Stimulated activated CD4-positive, alpha-beta T cell treated with anti-CD3 and anti-CD28 coated beads, Interleukin-2, amount 100 ng/mL, for 48 hours (primary cell): ENCODE data around the gene ANKRD27.
"Not testable (repeated sequence)": the region's sequence is repeated elsewhere in the genome, so short reads cannot be mapped to it uniquely, and the experiment has no call there.

Source experiments
- DNase-seq, 2 donors: peaks; one replicate each; pipeline ENCODE4 v3.0.0-alpha.2; 2020

ANKRD27 gene

DNA sequence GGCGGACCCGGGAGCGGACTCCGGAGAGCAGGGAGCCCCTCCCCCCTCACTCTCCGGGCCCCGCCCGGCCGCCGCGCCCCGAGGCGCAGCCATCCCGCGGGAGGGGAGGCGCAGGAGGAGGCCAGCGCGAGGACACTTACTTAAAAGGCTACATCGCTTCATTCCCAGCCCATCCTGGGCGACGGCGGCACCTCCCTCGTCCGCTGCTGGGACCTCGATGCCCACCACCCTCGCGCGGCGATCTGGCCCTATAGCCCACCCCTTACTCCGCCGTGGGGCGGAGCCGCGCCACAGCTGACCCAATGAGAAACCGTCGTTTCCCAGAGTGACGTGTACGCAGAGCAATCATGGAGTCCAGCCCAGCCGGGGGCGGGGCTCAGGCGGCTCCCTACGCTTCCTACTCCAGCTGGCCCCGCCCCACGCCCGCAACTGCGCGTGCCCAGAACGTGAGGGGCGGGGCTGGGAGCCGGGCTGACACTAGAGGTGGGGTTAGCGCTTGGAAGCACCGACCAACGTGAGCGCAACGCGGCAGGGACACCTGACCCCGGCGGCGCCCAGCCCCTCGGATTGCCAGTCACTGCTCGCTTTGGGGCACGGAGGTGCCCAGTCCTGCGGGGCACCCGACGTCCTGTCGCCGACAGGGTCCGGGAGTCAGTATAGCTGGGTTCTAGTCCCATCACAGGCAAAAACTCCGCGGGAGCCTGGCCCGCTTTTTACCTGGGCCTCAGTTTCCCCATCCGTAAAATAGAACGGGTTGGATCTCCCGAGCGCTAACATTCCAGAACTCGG, at the start of gene ANKRD27:
Gene ANKRD27 (minus strand): TSS at position 250 of the 789 bp plus-strand sequence. CDS start 16,165 bp downstream, outside the sequence.
- DNase-seq: peak; percentile 97 to 98

GRCh38 chr19:32720936-32721250, 45.9 kb upstream of the ANKRD27 start:
- DNase-seq: no peak

DNA sequence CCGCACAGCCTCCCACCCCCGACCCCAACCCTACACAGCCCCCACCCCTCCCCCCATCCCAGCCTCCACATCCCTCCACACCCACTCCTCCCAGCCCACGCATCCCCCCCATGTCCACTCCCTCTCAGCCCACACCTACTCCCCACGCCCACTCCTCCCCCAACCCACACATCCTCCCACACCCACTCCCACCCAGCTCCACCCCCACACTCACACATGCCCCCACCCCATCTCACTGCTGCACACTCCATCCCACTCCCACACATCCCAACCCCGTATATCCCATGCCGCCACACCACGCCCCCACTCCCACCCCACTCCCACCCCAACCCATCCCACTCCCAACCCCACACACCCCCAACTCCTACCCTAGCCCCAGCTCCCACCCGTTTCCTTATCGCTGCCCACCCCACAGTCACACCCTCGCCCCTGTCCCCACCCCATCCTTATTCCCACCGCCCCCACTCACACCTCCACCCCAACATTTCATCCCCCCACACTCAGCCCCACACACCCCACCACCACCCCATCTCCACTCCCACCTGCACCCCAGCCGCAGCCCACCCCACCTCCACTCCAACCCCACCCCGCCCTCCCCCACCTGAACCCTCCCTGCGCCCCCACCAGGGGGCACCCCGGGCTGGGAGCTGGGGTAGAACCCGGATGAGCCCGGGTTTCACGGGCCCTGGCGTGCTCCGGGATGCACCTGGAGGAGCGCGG, 45.4 kb upstream of the ANKRD27 start:
- DNase-seq: no peak

- no peak for DNase-seq
Observed at GRCh38 chr19:32719611-32720059, 44.7 kb upstream of the ANKRD27 start, which contains the start of gene TDRD12. Gene TDRD12 (plus strand): TSS chr19:32719767. CDS start chr19:32720073, 306 bp downstream.

DNA sequence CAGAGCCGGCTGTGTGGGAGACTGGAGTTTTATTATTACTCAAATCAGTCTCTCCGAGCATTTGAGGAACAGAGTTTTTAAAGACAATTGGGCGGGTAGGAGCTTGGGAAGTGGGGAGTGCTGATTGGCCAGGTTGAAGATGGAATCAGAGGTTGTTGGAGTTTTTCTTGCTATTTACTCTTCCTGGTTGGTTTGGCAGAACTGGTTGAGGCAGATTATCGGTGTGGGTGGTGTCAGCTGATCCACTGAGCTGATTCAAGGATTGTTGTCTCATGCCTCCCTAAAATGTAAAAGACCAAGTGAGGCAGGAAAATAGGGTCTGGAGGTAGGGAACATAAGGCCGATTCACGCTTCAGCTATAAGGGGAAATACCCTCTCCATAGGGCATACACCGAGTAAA, 43.3 kb upstream of the ANKRD27 start:
- no peak for DNase-seq

- no peak for DNase-seq
Observed at GRCh38 chr19:32717496-32717895, 42.5 kb upstream of the ANKRD27 start.

DNA sequence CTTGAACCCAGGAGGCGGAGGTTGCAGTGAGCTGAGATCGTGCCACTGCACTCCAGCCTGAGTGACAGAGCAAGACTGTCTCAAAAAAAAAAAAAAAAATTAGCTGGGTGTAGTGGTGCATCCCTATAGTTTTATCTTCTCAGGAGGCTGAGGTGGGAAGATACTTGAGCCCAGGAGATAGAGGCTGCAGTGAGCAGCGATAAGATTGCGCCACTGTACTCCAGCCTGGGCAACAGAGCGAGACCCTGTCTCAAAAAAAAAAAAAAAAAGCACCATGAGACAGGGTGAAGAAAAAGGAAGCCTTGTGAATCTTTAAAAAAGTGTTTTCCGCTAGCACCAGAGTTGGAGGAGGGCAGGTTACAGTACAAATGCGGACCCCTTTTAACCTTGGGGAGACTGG, 41.2 kb upstream of the ANKRD27 start:
- not testable (repeated sequence) for DNase-seq

DNA sequence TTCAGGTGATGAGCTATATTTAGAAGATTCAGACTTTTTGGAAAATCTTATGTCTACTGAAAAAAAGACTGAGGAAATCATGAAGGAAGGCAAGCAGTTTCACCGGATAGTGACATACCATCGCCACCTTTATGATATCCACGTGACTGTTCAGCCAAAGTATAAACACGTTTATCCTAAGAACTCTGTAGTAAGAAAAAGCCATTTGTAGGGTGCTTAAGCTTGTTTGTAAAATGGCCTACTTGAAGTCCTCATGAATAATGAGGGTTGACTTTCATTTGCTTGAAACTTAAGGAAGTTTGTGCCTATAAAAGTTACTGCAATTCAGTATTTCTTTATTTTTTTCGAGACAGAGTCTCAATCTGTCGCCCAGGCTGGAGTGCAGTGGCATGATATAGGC, 36.8 kb upstream of the ANKRD27 start:
- no peak for DNase-seq

- no peak for DNase-seq
Observed at GRCh38 chr19:32709032-32709431, 34.1 kb upstream of the ANKRD27 start.

DNA sequence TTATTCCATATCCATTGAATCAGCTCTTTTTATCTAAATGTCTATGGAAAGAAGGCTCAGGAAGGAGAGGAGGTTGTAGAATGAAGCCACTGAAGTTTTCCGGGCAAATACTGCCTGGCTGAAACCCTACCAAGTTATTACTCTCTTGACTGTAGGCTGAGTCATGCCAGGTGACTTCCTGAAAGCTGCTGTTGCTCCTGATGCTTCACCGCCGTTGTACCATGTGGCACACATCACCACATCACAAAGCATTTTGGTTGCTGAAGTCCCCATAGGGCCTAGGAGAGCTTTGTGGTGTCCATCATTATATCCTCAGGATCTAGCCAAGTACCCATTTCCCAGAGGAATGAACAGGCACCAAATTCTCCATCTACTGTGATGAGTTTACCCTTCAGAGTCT, 33.5 kb upstream of the ANKRD27 start:
- peak in 1 of 2 donors; percentile 11 for DNase-seq

- not testable (repeated sequence) for DNase-seq
Observed at GRCh38 chr19:32704006-32704405, 29.0 kb upstream of the ANKRD27 start.

DNA sequence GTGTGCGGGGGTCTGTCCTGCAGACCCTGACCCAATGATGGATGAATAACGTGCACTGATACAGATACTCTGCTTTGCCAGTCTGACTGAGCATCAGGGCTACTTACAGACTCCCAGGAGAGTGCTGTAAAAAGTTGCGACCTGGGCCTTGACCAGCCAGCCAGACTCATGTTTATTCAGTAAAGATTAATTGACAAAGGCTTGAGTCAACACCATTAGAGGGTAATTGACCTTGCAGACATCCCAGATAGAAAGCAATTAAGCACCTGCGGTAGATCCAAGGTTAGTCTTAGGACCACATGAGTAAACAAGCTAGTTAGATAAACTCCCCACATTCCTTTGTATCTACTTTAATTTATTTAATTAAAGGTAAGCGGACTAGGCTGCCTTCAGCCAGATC, 27.0 kb upstream of the ANKRD27 start:
- no peak for DNase-seq

GRCh38 chr19:32700129-32700528, 25.1 kb upstream of the ANKRD27 start:
- DNase-seq: not testable (repeated sequence)

GRCh38 chr19:32696771-32697170, 21.8 kb upstream of the ANKRD27 start:
- DNase-seq: not testable (repeated sequence)

- DNase-seq: not testable (repeated sequence)
Observed at GRCh38 chr19:32695506-32695905, 20.5 kb upstream of the ANKRD27 start.

GRCh38 chr19:32694851-32695250, 19.9 kb upstream of the ANKRD27 start:
- not testable (repeated sequence) for DNase-seq

- not testable (repeated sequence) for DNase-seq
Observed at GRCh38 chr19:32694316-32694715, 19.3 kb upstream of the ANKRD27 start.

DNA sequence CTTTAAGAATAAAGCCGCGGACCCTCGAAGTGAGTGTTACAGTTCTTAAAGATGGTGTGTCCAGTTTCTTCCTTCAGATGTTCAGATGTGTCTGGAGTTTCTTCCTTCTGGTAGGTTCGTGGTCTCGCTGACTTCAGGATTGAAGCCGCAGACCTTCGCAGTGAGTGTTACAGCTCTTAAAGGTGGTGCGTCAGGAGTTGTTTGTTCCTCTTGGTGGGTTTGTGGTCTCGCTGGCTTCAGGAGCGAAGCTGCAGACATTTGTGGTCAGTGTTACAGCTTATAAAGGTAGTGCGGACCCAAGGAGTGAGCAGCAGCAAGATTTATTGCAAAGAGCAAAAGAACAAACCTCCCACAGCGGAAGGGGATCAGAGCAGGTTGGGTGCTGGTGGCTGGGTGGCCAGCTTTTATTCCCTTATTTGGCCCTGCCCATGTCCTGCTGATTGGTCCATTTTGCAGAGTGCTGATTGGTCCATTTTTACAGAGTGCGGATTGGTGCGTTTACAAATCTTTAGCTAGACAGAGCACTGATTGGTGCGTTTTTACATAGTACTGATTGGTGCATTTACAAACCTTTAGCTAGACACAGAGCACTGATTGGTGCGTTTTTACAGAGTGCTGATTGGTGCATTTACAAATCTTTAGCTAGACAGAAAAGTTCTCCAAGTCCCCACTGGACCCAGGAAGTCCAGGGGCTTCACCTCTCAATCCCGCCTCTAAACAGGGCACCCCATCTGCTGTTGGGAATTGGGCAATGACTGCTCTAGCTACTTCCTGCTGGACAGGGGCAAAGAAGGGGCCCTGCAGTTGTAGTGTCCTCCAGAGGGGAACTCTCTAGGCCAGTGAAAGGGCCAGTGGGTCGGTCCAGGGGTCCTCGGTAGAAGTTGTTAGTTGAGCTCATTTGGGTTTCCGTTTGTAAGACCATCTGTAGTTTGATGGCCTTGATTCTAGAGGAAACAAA, 18.4 kb upstream of the ANKRD27 start:
- DNase-seq: peak; percentile 33 to 40

DNA sequence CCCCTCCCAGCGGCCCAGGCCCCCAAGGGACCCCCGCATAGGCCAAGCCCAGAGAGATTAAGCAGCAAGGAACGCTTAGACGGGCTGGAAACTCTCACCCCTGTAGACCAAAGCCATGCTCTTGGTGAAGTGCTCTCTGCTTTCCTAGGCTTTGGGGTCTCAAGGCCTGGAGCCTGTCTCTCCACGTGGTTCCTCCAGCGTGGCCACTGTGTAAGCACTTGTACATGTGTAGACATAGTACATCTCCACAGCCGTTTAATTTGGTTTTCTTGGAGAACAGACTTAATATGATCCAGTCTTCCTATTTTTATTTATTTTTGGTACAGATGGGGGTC, 17.7 kb upstream of the ANKRD27 start:
- DNase-seq: peak in 1 of 2 donors; percentile 18

DNA sequence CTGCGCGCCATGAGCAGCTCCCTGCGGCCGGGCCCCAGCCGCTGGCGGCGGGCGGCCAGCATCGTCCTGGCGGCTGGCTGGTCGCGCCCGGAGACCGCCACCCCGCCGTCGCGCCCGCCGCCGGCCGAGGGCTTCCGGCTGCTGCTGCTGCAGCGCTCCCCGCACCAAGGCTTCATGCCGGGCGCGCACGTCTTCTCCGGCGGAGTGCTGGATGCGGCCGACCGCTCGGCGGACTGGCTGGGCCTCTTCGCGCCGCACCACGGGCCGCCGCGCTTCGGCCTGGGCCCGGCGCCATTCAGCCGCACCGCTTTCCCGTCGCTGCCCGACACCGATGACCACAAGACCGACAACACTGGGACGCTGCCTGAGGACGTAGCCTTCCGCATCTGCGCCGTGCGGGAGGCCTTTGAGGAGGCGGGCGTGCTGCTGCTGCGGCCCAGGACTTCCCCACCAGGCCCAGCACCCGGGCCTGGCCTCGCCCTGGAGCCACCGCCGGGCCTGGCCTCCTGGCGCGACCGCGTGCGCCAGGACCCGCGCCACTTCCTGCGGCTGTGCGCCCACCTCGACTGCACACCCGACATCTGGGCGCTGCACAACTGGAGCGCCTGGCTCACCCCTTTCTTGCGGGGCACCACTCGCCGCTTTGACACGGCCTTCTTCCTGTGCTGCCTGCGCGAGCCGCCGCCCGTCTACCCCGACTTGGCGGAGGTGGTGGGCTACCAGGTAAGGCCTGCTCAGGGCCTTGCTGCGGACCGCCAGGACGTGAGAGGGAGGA, 17.2 kb upstream of the ANKRD27 start:
- DNase-seq: peak; percentile 37 to 42

GRCh38 chr19:32691291-32691951, 16.4 kb upstream of the ANKRD27 start, which contains the start of gene NUDT19:
Gene NUDT19 (plus strand): TSS chr19:32691821. CDS start chr19:32691961, 140 bp downstream.
- peak; percentile 73 for DNase-seq
